Measurements from ENCODE around the gene KITLG.
"Not testable (repeated sequence)": the region's sequence is repeated elsewhere in the genome, so short reads cannot be mapped to it uniquely, and the experiment has no call there.

Gene KITLG

GRCh38 chr12:88544991-88545980 is 35.0 kb downstream of the KITLG start:
- DNase-seq (ENCODE audit: low read depth in 2 of 2): no peak

GRCh38 chr12:88539893-88540292 is 40.4 kb downstream of the KITLG start:
- DNase-seq (ENCODE audit: low read depth in 2 of 2): no peak

DNA sequence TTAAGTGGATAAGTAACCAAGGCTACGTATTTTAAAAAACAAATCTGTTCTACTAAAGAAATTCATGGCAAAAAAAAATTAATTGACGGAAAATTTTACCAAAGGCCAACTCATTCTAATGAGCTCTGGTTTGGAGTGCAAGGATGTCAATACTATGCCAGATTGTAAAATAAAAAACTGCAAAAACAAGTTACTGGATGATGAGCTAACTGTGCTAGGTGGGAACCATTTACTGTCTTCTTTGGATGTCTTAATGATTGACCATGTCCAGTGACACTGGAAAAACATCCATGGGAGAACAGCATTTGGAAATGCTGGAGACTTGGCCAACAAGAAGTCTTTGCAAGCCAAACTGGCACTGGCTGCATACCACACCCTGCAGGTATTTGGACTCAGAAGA is 41.6 kb downstream of the KITLG start:
- no peak for DNase-seq (ENCODE audit: low read depth in 2 of 2)

DNA sequence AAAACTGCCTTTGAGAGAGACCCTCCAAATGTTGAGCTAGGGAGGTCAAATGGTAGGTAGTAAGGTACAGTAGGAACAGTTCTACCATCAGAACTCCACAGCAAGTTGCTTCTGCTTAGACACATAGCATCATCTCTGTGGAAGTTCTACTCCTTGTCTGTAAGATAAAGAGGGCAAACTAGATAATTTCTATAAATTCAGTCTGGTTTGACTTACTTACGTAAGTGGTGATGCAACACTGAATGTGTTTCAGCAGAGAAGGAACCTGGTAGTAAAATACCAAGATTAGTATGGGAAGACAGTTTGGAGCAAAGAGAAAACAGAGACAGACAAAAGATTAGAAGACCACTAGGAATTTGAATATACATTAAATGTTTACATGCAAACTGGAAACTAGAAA is 42.0 kb downstream of the KITLG start:
- DNase-seq (ENCODE audit: low read depth in 2 of 2): no peak

- no peak for DNase-seq (ENCODE audit: low read depth in 2 of 2)
Measured at GRCh38 chr12:88530868-88531267, 49.4 kb downstream of the KITLG start.

- no peak for DNase-seq (ENCODE audit: low read depth in 2 of 2)
Measured at GRCh38 chr12:88529531-88530488, 50.5 kb downstream of the KITLG start.

- DNase-seq (ENCODE audit: low read depth in 2 of 2): no peak
Measured at GRCh38 chr12:88522961-88523360, 57.3 kb downstream of the KITLG start.

DNA sequence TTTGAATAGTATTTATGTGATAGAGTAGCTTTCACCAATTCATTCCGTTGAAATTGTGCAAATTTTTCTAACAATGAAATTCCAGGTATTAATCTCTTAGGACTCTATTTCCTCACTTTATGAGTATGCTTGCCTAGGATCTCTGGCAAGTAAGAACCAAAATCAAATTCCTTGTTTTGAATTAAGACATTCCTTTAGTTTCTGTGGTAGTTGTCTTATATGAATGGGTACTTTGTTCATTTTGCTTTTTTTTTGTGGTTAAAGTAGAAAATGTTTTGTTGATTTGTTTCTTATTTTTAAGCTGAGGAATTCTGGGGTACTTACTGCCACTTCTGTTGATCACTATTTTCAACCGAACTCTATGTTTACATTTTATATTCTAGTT is 59.8 kb downstream of the KITLG start:
- DNase-seq (ENCODE audit: low read depth in 2 of 2): no peak

DNA sequence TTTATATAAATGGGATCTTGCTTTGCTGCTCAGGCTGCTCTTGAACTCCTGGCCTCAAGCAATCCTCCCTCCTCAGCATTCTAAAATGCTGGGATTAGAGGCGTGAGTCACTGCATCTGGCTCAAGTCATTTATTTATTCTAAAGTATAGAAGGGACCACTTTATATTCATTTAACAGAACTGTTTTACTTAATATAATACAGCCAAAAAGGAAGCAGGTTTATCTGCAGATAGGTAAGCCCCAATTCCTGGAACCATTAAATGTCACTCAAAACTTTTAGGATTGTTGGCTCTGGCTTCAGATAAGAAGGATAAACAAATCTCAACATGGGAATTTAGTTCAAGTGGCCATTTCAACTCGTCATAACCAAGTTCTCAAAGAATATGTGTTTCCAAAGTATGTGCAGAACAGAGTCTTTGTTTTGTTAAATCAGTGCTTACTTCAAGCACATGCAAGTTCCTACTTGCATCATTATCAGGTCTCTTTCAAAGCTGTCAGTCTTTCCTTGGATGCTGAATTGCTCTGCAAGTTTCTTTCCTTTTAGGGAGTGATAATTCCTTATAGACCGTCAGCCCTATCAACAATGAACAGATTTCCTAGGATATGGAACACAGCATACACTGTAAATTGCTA is 60.4 kb downstream of the KITLG start:
- DNase-seq (ENCODE audit: low read depth in 2 of 2): no peak

DNA sequence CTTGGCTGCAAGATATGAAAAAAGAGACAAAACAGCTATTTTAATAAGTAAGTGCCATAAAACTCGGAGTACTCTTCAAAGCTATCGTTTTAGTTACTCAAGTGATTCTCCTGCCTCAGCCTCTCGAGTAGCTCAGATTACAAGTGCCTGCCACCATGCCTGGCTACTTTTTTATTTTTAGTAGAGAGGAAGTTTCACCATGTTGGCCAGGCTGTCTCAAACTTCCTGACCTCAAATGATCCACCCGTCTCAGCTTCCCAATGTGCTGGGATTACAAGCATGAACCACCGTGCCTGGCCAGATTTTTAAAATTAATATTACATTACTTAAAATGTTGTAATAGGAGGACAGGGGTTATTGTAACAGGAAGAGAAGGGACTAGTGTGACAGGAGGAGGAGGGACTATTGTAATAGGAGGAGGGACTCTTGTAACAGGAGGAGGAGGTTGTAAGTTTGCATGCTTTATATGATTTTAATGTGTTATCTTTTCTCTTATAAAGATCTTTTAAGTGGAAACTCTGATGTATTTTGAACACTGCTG is 61.3 kb downstream of the KITLG start:
- DNase-seq (ENCODE audit: low read depth in 2 of 2): no peak

DNA sequence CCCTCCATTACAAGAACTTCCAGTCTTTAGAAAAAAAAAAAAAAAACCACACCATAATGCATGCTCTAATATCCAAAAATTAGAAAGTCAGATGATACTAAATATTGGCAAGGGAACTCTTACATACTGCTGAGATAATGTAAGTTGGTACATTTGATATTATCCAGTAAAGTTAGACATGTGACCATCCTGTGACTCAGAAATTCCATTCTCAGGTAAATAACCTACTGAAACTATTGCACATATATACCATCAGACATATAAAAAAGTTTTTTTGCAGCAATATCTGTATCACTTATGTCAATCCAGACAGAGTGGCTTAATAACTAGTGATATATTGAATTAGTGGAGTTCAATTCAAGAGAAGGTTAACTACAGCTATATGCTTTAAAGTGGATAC is 63.5 kb downstream of the KITLG start:
- no peak for DNase-seq (ENCODE audit: low read depth in 2 of 2)

GRCh38 chr12:88510843-88511242 is 69.4 kb downstream of the KITLG start:
- no peak for DNase-seq (ENCODE audit: low read depth in 2 of 2)

- no peak for DNase-seq (ENCODE audit: low read depth in 2 of 2)
Measured at GRCh38 chr12:88509851-88510250, 70.4 kb downstream of the KITLG start.

- no peak for DNase-seq (ENCODE audit: low read depth in 2 of 2)
Measured at GRCh38 chr12:88509347-88509746, 70.9 kb downstream of the KITLG start.

- not testable (repeated sequence) for DNase-seq (ENCODE audit: low read depth in 2 of 2)
Measured at GRCh38 chr12:88507851-88508250, 72.4 kb downstream of the KITLG start.

DNA sequence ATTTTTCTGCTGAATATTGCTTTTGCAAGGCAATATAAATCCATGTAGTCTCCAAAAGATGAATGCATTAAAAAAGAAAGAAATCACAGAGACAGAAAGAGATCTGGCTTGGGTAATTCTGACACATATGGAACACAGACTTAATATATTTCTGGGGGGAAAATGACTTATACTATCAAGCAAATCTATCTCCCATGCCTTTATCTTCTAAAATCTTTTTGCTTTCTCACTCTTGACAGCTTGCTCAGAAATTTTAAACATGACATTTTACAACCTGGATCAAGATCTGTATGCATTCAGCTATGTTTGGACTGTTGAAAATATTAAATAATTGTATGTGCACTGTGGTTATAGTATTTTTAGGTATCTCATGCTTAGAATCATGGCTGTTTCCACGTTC is 73.0 kb downstream of the KITLG start:
- DNase-seq (ENCODE audit: low read depth in 2 of 2): no peak

GRCh38 chr12:88505696-88506095 is 74.6 kb downstream of the KITLG start:
- DNase-seq (ENCODE audit: low read depth in 2 of 2): no peak

GRCh38 chr12:88503281-88503703 is 77.0 kb downstream of the KITLG start:
- DNase-seq (ENCODE audit: low read depth in 2 of 2): no peak

- no peak for DNase-seq (ENCODE audit: low read depth in 2 of 2)
Measured at GRCh38 chr12:88501972-88502938, 78.0 kb downstream of the KITLG start.

- DNase-seq (ENCODE audit: low read depth in 2 of 2): no peak
Measured at GRCh38 chr12:88496891-88497371, 83.3 kb downstream of the KITLG start.

Measured in stimulated activated CD8-positive, alpha-beta memory T cell treated with anti-CD3 and anti-CD28 coated beads, Interleukin-7, amount 100 ng/mL, for 4 hours (primary cell).